Measurements from ENCODE around the gene FAM210A.
"Not testable (repeated sequence)": the region's sequence is repeated elsewhere in the genome, so short reads cannot be mapped to it uniquely, and the experiment has no call there.

FAM210A gene

DNA sequence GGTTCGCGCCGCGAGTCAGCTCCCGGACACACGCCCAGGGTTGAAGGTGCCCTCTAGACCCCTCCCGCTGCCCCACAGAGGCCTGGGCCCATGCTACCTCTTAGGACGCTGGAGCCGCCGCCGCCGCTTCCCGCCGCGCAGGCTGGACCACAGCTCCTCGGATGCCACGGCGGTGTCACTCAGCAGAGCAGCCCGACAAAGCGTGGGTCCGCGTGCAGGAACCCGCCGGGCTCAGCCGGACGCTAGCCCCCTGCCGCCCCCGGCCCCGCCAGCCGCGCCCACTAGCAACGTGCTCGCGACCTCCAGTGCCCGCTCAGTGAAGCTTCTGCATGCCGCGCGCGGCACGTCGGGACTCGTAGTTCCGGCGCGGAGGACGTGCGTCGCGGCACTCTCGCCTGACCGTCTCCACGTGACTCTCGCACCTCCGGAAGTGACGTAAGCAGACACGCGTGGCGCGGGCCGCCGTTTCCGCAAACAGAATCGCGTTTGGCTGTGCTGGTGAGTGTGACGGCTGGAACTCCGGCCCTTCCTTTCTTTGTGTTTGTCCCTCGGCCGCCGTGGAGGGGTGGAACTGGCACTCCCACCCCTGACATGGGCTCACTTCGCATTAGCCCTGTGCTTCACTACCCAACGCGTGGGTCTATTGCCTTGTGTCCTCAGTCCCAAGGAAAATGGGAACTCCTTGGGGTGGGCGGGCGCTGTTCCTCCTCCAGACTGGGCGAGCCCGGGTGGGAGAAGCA is at the start of gene FAM210A, which contains the start of gene RNMT:
TSS of gene FAM210A (minus strand) at position 327 of the 740 bp plus-strand sequence. CDS start 44,481 bp downstream, outside the sequence.
TSS of gene RNMT (plus strand) at position 442 of the 740 bp plus-strand sequence. CDS start 4,845 bp downstream, outside the sequence.
- FAIRE-seq, result peak; percentile 13

- no peak for FAIRE-seq
These were observed 48.7 kb upstream of the FAM210A start for GRCh38 chr18:13775058-13775457.

DNA sequence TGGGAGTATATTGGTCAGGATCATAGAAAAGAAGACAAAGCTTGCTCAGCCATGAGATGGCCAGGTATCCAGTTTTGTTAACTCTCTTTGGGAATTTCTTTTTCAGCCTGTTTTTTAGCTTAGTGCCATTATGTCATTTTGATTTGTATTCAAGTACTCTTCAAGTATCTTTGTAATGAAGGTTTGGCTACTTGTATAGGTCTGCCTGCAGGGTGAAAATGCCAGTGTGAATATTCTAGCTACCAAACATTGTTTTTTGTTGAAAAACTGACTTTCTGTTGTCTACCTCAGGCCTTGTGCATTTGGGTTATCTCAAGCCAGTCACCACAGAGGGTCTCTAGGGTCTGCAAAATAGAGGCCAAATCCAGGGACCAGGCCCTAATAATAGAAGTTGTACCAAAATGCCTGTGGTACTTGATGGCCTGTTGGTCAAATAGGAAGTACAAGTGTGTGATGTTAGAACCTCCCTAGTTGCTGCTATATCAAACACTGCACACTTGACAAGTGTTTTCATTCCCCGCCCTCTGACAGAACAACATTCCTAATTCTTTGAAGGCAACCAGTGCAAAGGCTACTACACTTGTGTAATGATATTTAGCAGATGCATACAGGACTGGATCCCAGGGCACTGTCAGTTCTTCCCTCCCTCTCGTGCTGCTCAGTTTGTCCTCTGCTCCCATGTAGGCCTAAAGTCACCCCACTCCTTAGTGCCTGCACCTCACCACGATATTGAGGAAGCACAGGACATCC is 36.5 kb upstream of the FAM210A start:
- no peak for FAIRE-seq

GRCh38 chr18:13760047-13760446 is 33.7 kb upstream of the FAM210A start:
- no peak for FAIRE-seq

GRCh38 chr18:13758622-13759021 is 32.3 kb upstream of the FAM210A start:
- no peak for FAIRE-seq

- no peak for FAIRE-seq
These were observed 30.3 kb upstream of the FAM210A start for GRCh38 chr18:13756671-13757070.

GRCh38 chr18:13756261-13756660 is 29.9 kb upstream of the FAM210A start:
- FAIRE-seq, result no peak

- not testable (repeated sequence) for FAIRE-seq
These were observed 25.2 kb upstream of the FAM210A start for GRCh38 chr18:13751599-13751998.

GRCh38 chr18:13746633-13747032 is 20.3 kb upstream of the FAM210A start:
- FAIRE-seq, result no peak

DNA sequence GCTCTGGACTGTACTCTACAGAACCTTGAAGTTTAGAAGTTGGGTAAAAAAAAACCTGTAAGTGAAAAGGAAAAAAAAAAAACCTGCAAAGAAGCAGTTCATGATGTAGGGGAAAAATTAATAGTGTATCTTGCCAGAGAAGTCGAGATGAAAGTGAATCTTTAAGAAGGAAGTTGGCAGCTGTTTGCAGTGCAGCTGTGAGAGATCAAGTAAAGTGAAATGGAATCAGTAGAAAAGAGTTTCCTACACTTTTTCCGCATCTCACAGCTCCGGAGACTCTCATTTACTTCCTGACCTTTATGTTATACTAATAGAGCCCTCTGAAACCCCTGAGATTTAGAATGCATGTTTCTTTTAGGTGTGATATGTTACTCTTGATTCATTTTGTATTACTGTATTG is 19.3 kb upstream of the FAM210A start:
- no peak for FAIRE-seq

- peak; percentile 62 for FAIRE-seq
These were observed 9.3 kb upstream of the FAM210A start for GRCh38 chr18:13735681-13736080.

- FAIRE-seq, result no peak
These were observed 4.1 kb upstream of the FAM210A start for GRCh38 chr18:13730481-13730880.

GRCh38 chr18:13726972-13727331 is 594 bp upstream of the FAM210A start:
- no peak for FAIRE-seq

GRCh38 chr18:13725566-13726231 is 659 bp downstream of the FAM210A start:
- no peak for FAIRE-seq

DNA sequence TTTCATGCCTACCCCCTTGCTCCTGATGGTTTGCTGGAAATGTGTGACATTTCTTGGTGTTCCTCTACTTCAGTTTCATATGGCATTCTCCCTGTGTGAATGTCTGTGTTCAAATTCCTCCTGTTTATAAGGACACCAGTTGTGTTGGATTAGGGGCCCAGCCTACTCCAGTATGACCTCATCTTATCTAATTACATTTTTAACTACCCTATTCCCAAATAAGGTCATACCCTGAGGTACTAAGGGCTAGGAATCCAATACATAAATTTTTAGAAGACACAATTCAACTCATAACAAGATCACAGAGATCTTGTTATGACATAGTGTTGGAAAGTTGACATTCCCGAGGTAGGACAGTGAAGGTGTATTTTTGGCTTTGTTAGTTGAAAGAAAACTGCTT is 5.5 kb downstream of the FAM210A start:
- no peak for FAIRE-seq

- FAIRE-seq, result no peak
These were observed 6.2 kb downstream of the FAM210A start for GRCh38 chr18:13720123-13720522.

DNA sequence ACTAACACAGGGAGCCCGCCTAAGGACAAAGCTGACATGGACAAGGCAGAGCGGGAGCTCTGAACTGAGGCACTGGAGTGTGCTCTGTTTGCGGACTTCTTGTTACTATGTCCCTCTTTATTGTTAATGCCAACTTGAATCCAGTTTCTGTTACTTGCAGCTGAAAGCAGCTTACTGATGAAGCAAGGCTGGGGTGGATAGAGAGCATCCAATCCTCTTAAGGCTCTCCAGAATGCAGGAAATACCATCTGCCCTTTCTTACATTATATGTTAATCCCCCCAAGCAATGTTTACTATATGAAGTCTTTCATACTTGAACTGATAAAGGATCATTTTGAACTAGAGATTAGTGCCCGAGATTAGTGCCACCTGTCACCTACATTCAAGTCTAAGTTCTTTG is 9.4 kb downstream of the FAM210A start:
- no peak for FAIRE-seq

DNA sequence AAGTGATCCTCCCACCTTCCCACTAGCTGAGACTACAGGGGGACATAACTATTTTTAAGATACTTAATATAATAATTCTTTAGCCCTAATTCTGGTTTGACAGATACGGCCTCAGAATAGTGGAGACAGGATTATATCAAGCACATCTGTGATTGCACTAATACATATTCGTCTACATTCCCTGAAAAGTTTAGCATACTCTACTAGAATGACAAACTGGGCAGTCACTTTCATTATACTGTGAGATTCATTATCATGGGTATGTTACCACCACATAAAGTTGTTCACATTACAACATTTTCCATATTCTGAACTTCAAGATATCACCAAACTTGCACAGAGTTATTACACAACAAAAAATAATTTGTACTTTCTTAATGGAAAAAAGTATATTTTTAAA is 11.0 kb downstream of the FAM210A start:
- no peak for FAIRE-seq

- no peak for FAIRE-seq
These were observed 12.8 kb downstream of the FAM210A start for GRCh38 chr18:13713455-13714055.

GRCh38 chr18:13712400-13713131 is 13.8 kb downstream of the FAM210A start:
- no peak for FAIRE-seq

DNA sequence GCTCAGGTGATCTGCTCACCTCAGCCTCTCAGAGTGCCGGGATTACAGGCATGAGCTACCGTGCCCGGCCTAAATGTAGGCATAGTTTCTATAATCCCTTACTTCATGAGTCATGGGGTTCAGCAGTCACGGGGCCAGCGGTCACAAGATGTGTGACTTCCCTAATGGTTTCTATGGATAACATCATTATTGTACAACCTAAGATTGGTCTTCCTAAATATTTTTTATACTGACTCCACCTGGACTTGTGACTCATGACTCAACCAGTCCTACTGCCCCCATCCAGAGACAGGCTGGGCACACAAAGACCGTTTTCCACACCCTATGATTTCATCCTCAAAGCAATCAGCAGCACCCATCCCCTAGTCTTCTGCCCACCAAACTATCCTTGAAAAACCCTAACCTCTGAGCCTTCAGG is 15.9 kb downstream of the FAM210A start:
- FAIRE-seq, result no peak

DNA sequence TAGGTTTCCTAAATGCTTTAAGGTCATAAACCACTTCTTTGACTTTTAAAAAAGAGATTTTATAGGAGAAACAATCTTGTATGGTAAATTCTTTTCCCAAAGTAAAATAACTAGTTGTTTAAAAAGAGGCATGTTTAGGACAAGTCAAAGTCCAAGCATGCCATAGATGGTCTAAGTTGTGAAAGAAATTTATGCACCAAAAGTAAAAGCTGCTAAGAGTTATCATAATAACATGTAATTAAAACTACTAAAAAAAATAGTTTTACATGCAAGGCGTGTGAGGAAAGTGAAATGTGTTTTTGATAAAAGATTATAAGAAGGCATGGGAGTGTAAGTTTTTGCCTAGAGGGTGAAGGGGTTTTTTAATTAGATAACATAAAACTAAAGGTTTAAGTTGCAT is 22.5 kb downstream of the FAM210A start:
- FAIRE-seq, result no peak

- no peak for FAIRE-seq
These were observed 26.2 kb downstream of the FAM210A start for GRCh38 chr18:13700153-13700552.
